HEK293 (cell line): ENCODE data around the gene RPSA.

Experiments
- CTCF ChIA-PET: fragments of 350-600 bp; formaldehyde crosslinking; extraction: SDS; loops from one replicate; lab custom pipeline; 2021; ENCODE audit warnings: antibody characterized with exemption; lab: Yijun Ruan, JAX
- POLR2A ChIA-PET: fragments of 300-600 bp; formaldehyde crosslinking; extraction: SDS; loops from one replicate; lab custom pipeline; 2020; ENCODE audit warnings: antibody characterized with exemption, inconsistent platforms; lab: Yijun Ruan, JAX
- H3K27ac ChIP-seq: fragments of 200-500 bp; sonication (Bioruptor generic); 2 replicates; pipeline ENCODE4 v1.5.1; 2014; ENCODE audit warnings: low read depth, low read length, control low read depth, inconsistent platforms; ENCODE audit errors: extremely low read depth
- H3K36me3 ChIP-seq, 2 experiments: fragments of 200-500 bp in 1 of 2; sonication (Bioruptor generic) in 1 of 2; 1 replicate in 1 of 2; 2 replicates in 1 of 2; pipeline ENCODE4 v1.5.1; 2014 to 2017; ENCODE audit warnings: inconsistent platforms in 2 of 2, low read length in 2 of 2; ENCODE audit not compliant: control insufficient read depth in 2 of 2, insufficient read depth in 1 of 2
- H3K4me1 ChIP-seq: fragments of 200-500 bp; sonication (Bioruptor generic); 2 replicates; pipeline ENCODE4 v1.5.1; 2014; ENCODE audit warnings: mild to moderate bottlenecking, low read length, inconsistent platforms; ENCODE audit not compliant: control insufficient read depth, insufficient read depth
- H3K4me3 ChIP-seq: 2 replicates; pipeline ENCODE4 v1.5.1; 2011; ENCODE audit warnings: low read depth, mild to moderate bottlenecking, control low read depth, low read length, moderate library complexity
- H3K9me3 ChIP-seq: fragments of 200-500 bp; sonication (Bioruptor generic); 2 replicates; pipeline ENCODE4 v1.5.1; 2014; ENCODE audit warnings: low read depth, low read length, inconsistent platforms; ENCODE audit not compliant: control insufficient read depth, insufficient read depth
- AEBP2 ChIP-seq: fragments of 450-650 bp; formaldehyde crosslinking; IDR thresholded peaks from 2 replicates; pipeline ENCODE4 v1.5.1; 2016; ENCODE audit warnings: missing biosample characterization, missing genetic modification characterization, borderline replicate concordance
- BCL11A ChIP-seq: fragments of 450-650 bp; formaldehyde crosslinking; IDR thresholded peaks from 2 replicates; pipeline ENCODE4 v1.5.1; 2016; ENCODE audit warnings: low read depth, missing biosample characterization, missing genetic modification characterization
- IKZF3 ChIP-seq: fragments of 450-650 bp; IDR thresholded peaks from 2 replicates; pipeline ENCODE4 v1.5.0; 2018; ENCODE audit warnings: missing biosample characterization, mild to moderate bottlenecking, missing genetic modification characterization, moderate library complexity
- ZBTB1 ChIP-seq: fragments of 450-650 bp; formaldehyde crosslinking; IDR thresholded peaks from 2 replicates; pipeline ENCODE4 v1.5.1; 2016; ENCODE audit warnings: missing biosample characterization, missing genetic modification characterization
- ZBTB10 ChIP-seq: fragments of 450-650 bp; formaldehyde crosslinking; IDR thresholded peaks from 2 replicates; pipeline ENCODE4 v1.5.1; 2016; ENCODE audit warnings: missing biosample characterization, missing genetic modification characterization
- ZFHX2 ChIP-seq: fragments of 450-650 bp; formaldehyde crosslinking; conservative IDR thresholded peaks from 2 replicates; pipeline ENCODE4 v1.5.1; 2016; ENCODE audit warnings: missing biosample characterization, missing genetic modification characterization
- ZIC2 ChIP-seq: fragments of 450-650 bp; formaldehyde crosslinking; IDR thresholded peaks from 2 replicates; pipeline ENCODE4 v1.5.1; 2016; ENCODE audit warnings: missing biosample characterization, missing genetic modification characterization
- ZNF112 ChIP-seq: fragments of 450-650 bp; formaldehyde crosslinking; IDR thresholded peaks from 2 replicates; pipeline ENCODE4 v1.5.0; 2017; ENCODE audit warnings: missing biosample characterization, missing genetic modification characterization
- ZNF155 ChIP-seq: fragments of 450-650 bp; formaldehyde crosslinking; IDR thresholded peaks from 2 replicates; pipeline ENCODE4 v1.5.1; 2016; ENCODE audit warnings: missing biosample characterization, missing genetic modification characterization
- ZNF157 ChIP-seq: fragments of 450-650 bp; formaldehyde crosslinking; IDR thresholded peaks from 2 replicates; pipeline ENCODE4 v1.5.1; 2016; ENCODE audit warnings: missing biosample characterization, missing genetic modification characterization
- ZNF211 ChIP-seq: fragments of 450-650 bp; formaldehyde crosslinking; IDR thresholded peaks from 2 replicates; pipeline ENCODE4 v1.5.1; 2016; ENCODE audit warnings: low read depth, missing biosample characterization, missing genetic modification characterization
- ZNF473 ChIP-seq: fragments of 450-650 bp; formaldehyde crosslinking; IDR thresholded peaks from 2 replicates; pipeline ENCODE4 v1.5.1; 2017; ENCODE audit warnings: missing biosample characterization, missing genetic modification characterization
- ZNF518A ChIP-seq: fragments of 450-650 bp; formaldehyde crosslinking; conservative IDR thresholded peaks from 2 replicates; pipeline ENCODE4 v1.5.1; 2016; ENCODE audit warnings: low read depth, missing biosample characterization, missing genetic modification characterization
- ZNF776 ChIP-seq: fragments of 450-650 bp; formaldehyde crosslinking; IDR thresholded peaks from 2 replicates; pipeline ENCODE4 v1.5.0; 2017; ENCODE audit warnings: missing biosample characterization, missing genetic modification characterization, borderline replicate concordance
- ZSCAN18 ChIP-seq: fragments of 450-650 bp; formaldehyde crosslinking; IDR thresholded peaks from 2 replicates; pipeline ENCODE4 v1.5.1; 2016; ENCODE audit warnings: missing biosample characterization, missing genetic modification characterization
- ZSCAN23 ChIP-seq: fragments of 450-650 bp; formaldehyde crosslinking; IDR thresholded peaks from 2 replicates; pipeline ENCODE4 v1.5.1; 2016; ENCODE audit warnings: missing biosample characterization, missing genetic modification characterization
- TF ChIP-seq, protein P1 (sequence below): fragments of 450-650 bp; formaldehyde crosslinking; IDR thresholded peaks from 2 replicates; pipeline ENCODE4 v1.5.1; 2017; ENCODE audit warnings: missing biosample characterization, missing genetic modification characterization
- TF ChIP-seq, protein P2 (sequence below): fragments of 450-650 bp; IDR thresholded peaks from 2 replicates; pipeline ENCODE4 v1.5.1; 2018; ENCODE audit warnings: missing biosample characterization, missing genetic modification characterization

RPSA gene

DNA sequence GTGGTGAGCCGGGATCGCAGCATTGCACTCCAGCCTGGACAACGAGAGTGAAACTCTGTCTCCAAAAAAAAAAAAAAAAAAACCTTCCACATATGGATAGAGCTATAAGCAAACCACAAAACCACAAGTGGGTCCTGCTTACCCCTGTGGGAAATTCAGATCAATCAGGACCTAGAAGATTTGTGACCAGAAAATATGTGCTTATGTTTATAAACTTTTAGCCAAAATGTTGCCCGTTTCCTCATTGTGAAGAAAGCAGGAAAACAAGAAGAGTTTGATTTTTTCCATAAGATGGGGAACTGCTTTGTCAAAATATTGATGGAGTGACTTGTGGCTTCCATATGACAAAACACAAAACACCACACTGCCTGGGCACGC is 26.8 kb upstream of the RPSA start:
- no peaks in the 10 kb centered on the region for H3K36me3 ChIP-seq
- no peak overlapping the region for H3K4me3 ChIP-seq
- TF ChIP-seq ZBTB10 (tag by site-specific recombination) (no peak), IKZF3 (tag by site-specific recombination) (no peak), ZNF473 (tag by site-specific recombination) (no peak), ZFHX2 (tag by site-specific recombination) (no peak), ZNF211 (no peak), ZNF776 (no peak), AEBP2 (tag by site-specific recombination) (no peak), ZBTB1 (tag by site-specific recombination) (no peak), ZNF112 (tag by site-specific recombination) (no peak), ZIC2 (tag by site-specific recombination) (no peak), ZSCAN23 (tag by site-specific recombination) (no peak), ZNF518A (tag by site-specific recombination) (no peak), ZSCAN18 (tag by site-specific recombination) (no peak), ZNF157 (tag by site-specific recombination) (no peak), ZNF155 (tag by site-specific recombination) (no peak), BCL11A (no peak)
- TF ChIP-seq, protein P1, sequence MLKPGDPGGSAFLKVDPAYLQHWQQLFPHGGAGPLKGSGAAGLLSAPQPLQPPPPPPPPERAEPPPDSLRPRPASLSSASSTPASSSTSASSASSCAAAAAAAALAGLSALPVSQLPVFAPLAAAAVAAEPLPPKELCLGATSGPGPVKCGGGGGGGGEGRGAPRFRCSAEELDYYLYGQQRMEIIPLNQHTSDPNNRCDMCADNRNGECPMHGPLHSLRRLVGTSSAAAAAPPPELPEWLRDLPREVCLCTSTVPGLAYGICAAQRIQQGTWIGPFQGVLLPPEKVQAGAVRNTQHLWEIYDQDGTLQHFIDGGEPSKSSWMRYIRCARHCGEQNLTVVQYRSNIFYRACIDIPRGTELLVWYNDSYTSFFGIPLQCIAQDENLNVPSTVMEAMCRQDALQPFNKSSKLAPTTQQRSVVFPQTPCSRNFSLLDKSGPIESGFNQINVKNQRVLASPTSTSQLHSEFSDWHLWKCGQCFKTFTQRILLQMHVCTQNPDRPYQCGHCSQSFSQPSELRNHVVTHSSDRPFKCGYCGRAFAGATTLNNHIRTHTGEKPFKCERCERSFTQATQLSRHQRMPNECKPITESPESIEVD = no peak
- TF ChIP-seq, protein P2, sequence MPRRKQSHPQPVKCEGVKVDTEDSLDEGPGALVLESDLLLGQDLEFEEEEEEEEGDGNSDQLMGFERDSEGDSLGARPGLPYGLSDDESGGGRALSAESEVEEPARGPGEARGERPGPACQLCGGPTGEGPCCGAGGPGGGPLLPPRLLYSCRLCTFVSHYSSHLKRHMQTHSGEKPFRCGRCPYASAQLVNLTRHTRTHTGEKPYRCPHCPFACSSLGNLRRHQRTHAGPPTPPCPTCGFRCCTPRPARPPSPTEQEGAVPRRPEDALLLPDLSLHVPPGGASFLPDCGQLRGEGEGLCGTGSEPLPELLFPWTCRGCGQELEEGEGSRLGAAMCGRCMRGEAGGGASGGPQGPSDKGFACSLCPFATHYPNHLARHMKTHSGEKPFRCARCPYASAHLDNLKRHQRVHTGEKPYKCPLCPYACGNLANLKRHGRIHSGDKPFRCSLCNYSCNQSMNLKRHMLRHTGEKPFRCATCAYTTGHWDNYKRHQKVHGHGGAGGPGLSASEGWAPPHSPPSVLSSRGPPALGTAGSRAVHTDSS (tag by site-specific recombination) = no peak
- H3K27ac ChIP-seq = no peak overlapping the region
- no peaks in the 10 kb centered on the region for H3K9me3 ChIP-seq
- H3K4me1 ChIP-seq = no peaks in the 10 kb centered on the region
- ChIA-PET POLR2A (interaction anchor here (0.7 kb wide), 1 partner anchor 15 kb away, joined by 3 read pairs; no protein-coding TSS in a partner anchor), CTCF (no interaction called here)
